IPS-NIHi7 (cell line): ENCODE results near the gene IWS1.
"Not testable (repeated sequence)": the region's sequence is repeated elsewhere in the genome, so short reads cannot be mapped to it uniquely, and the experiment has no call there.

Experiments
- DNase-seq: peaks from one replicate; pipeline ENCODE4 v3.0.0; 2012; ENCODE audit warnings: mixed read lengths; ENCODE audit errors: extremely low spot score

The IWS1 gene

GRCh38 chr2:127526132-127527000 lies at the start of gene IWS1:
TSS of gene IWS1 (minus strand) at chr2:127526489. CDS start at chr2:127526208, 281 bp downstream.
- DNase-seq: peak; percentile 96

DNA sequence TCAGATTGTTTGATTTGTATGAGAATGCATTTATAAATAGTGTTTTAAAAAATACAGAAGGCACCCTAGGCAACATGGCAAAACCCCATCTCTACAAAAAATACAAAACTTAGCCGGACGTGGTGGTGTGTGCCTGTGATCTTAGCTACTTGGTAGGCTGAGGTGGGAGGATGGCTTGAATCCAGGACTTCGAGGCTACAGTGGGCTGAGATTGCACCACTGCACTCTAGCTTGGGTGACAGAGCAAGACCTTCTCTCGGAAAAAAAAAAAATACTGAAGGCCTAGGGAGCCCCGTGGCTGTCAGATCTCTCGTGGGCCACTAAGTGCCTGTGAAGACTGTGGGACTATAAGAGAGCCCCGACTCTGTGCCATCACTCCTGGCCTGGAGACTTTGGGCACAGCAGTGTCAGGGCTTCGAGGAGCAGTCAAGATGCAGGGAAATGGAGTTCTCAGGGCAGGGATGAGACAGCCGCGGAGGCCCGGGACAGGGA lies 49.7 kb upstream of the IWS1 start:
- DNase-seq: no peak

DNA sequence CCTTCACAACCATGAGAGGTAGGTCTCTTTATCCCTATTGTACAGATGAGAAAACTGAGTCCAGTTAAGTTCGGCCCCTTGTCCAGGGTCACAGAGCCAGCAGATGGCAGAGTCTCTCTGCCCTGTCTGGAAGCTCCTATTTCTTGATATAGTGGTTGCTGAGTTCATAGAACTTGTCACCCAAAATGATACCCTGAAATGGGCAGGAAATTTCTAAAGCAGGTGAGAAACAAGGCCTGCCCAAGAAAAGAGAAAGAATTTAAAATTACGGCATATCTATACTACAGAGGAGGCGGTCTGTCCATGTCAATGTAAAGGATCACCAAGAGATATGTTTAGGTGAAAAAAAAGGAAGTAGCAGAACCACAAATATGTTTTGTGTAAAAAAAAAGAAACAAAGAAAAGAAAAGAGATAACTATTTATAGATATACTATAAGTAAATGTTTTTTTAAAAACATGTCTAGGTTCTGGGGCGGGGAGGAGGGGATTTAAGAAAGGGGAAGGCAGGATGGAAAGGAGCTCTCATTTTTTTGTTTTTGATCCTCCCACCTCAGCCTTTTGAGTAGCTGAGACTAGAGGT lies 49.0 kb upstream of the IWS1 start:
- DNase-seq: no peak

DNA sequence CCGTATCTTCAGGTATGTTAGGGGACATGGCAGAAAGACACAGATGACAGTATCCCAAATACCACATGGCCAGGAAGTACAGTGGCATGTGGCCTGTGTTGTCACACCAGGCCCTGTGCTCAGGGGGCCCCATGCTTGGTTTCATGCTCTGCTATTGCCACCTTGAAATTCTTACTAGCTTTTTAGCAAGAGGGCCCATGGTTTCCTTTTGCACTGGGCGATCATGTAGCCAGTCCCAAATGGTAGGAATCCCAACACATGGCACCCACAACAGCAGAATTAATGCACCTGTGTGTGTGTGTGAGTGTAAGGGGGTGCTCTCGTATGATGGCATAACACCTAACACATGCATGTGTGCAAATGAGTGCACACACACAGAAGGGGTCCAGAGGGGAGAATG lies 48.4 kb upstream of the IWS1 start:
- no peak for DNase-seq

GRCh38 chr2:127573771-127574170 lies 47.5 kb upstream of the IWS1 start:
- no peak for DNase-seq

- DNase-seq: no peak
Measured at GRCh38 chr2:127573298-127573697, 47.0 kb upstream of the IWS1 start.

- DNase-seq: no peak
Measured at GRCh38 chr2:127572841-127573240, 46.6 kb upstream of the IWS1 start.

DNA sequence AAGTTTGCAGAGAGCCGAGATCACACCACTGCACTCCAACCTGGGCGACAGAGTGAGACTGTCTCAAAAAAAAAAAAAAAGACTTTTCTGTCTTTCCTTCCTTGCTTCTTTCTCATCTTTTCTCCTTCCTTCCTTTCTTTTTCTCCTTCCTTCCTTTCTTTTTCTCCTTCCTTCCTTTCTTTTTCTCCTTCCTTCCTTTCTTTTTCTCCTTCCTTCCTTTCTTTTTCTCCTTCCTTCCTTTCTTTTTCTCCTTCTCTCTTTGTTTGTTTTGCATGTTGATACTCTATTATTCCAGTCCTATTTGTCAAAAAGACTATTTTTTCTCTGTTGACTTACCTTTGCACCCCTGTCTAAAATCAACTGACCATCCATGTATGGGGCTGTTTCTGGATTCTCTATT lies 46.1 kb upstream of the IWS1 start:
- DNase-seq: not testable (repeated sequence)

GRCh38 chr2:127570282-127571250 lies 44.3 kb upstream of the IWS1 start:
- DNase-seq: no peak

DNA sequence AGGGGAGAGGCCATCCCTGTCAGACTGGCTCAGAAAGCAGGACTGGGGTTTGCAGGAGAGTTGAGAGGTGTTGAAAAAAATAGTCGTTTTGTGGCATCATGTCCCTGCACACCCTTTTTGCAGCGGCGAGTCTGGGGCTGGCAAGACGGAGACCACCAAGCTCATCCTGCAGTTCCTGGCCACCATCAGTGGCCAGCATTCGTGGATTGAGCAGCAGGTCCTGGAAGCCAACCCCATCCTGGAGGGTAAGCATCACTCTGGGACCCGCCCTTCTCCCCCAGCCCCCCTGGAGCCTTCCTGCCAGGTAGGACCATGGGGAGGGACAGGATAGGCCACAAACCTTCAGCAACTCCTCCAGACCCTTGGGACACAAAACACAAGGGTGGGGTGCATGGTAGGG lies 43.4 kb upstream of the IWS1 start:
- no peak for DNase-seq

DNA sequence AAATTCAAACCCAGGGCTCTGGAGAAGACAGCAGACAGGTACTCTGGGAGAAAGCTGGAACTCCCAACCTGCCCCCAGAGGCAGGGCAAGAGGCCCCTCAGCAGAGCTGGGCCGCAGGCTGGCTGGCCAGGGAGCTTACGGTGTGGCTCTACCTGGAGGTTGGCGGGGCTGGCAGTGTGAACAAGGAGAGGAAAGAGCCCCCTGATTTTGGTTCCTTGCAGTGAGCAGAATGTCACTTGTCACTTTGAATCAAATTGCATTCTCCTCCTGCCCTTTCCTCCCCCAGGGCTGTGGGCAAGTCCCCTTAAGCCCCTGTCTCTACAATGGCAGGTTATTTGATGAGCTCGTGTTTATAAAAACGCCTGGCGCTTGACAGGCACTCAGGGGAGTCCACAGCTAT lies 41.8 kb upstream of the IWS1 start:
- DNase-seq: no peak

GRCh38 chr2:127567351-127567854 lies 41.1 kb upstream of the IWS1 start:
- DNase-seq: no peak

DNA sequence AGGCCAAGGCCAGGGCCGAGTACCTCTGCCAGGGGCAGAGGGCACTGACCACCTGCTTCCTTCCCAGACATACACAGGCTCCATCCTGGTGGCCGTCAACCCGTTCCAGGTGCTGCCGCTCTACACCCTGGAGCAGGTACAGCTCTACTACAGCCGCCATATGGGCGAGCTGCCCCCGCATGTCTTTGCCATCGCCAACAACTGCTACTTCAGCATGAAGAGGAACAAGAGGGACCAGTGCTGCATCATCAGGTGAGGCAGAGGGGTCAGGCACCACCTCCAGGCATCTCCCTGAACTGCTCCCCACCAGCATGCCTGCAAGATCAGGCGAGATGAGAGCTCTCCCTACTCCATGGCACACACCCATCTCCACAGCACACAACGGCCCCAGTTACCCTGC lies 40.3 kb upstream of the IWS1 start:
- DNase-seq: no peak

- DNase-seq: no peak
Measured at GRCh38 chr2:127566139-127566417, 39.8 kb upstream of the IWS1 start.

- DNase-seq: no peak
Measured at GRCh38 chr2:127565261-127566138, 39.2 kb upstream of the IWS1 start.

GRCh38 chr2:127564429-127565260 lies 38.4 kb upstream of the IWS1 start:
- DNase-seq: no peak

- no peak for DNase-seq
Measured at GRCh38 chr2:127563458-127564428, 37.5 kb upstream of the IWS1 start.

GRCh38 chr2:127562936-127563335 lies 36.6 kb upstream of the IWS1 start:
- no peak for DNase-seq

GRCh38 chr2:127561371-127561770 lies 35.1 kb upstream of the IWS1 start:
- DNase-seq: no peak
